Measurements from ENCODE around the gene STK32C.

The STK32C gene

DNA sequence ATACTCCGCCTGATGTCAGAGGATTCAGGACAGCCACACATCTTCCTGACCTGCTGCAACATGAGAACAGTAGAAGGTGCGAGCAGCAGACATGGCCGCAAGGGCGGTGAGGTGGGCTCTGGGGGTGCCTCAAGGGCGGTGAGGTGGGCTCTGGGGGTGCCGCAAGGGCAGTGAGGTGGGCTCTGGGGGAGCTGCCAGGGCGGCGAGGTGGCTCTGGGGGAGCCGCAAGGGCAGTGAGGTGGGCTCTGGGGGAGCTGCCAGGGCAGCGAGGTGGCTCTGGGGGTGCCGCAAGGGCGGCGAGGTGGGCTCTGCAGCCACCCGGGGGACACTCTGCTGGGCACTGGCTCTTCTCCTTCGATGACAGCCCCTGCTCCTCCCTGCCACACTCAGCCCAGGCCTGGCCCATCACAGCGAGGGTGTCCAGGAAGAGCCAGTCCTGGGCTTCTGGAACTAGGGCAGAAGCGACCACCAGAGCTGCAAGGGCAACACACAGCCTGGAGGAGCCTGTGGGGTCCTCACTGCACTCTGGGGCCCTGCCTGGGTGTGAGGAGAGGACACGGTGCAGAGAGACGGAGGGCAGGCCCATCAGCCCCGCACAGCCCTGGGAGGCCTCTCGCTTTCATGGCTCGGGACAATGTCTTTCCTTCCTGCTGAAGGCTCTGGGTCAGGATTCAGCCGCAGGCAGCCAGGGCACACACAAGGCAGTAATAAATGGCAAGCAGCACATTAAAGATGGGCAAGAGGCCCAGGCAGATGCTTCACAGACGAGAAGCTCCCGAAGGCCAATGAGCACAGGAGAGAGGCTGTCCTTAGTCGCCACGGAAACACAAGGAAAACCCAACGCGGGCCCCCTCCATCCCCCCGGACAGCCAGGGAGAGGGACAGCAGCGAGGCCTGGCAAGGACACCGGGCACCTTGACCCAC is 42.5 kb downstream of the STK32C start:
- no peak overlapping the region for H3K27ac ChIP-seq (ENCODE audit: low read length)
- H3K27me3 ChIP-seq (ENCODE audit: control insufficient read depth, insufficient read depth, low read length), result no peaks in the 10 kb centered on the region

GRCh38 chr10:132264306-132264950 is 43.3 kb downstream of the STK32C start:
- Histone ChIP-seq H3K9ac (ENCODE audit: low read length) (no peak overlapping the region), H3K36me3 (ENCODE audit: control insufficient read depth, low read depth, low read length) (no peaks in the 10 kb centered on the region), H3K27ac (ENCODE audit: low read length) (no peak overlapping the region), H3K27me3 (ENCODE audit: control insufficient read depth, insufficient read depth, low read length) (no peaks in the 10 kb centered on the region), H3K4me3 (ENCODE audit: low read length) (no peak overlapping the region), H3K4me1 (ENCODE audit: control insufficient read depth, low read depth, low read length) (peaks cover 4% of the 10 kb centered on the region), H3K9me3 (ENCODE audit: control insufficient read depth, low read depth, low read length) (no peaks in the 10 kb centered on the region)

More for the DNA sequence above, 42.5 kb downstream of the STK32C start:
- H3K36me3 ChIP-seq (ENCODE audit: control insufficient read depth, low read depth, low read length), result no peaks in the 10 kb centered on the region
- H3K9me3 ChIP-seq (ENCODE audit: control insufficient read depth, low read depth, low read length), result no peaks in the 10 kb centered on the region
- H3K4me1 ChIP-seq (ENCODE audit: control insufficient read depth, low read depth, low read length), result peaks cover 4% of the 10 kb centered on the region
- H3K9ac ChIP-seq (ENCODE audit: low read length), result no peak overlapping the region
- H3K4me3 ChIP-seq (ENCODE audit: low read length), result no peak overlapping the region

- no peak overlapping the region for H3K27ac ChIP-seq (ENCODE audit: low read length)
- no peak overlapping the region for H3K4me3 ChIP-seq (ENCODE audit: low read length)
- no peak overlapping the region for H3K9ac ChIP-seq (ENCODE audit: low read length)
- no peaks in the 10 kb centered on the region for H3K36me3 ChIP-seq (ENCODE audit: control insufficient read depth, low read depth, low read length)
- H3K27me3 ChIP-seq (ENCODE audit: control insufficient read depth, insufficient read depth, low read length), result no peaks in the 10 kb centered on the region
- peaks cover 4% of the 10 kb centered on the region for H3K4me1 ChIP-seq (ENCODE audit: control insufficient read depth, low read depth, low read length)
- no peaks in the 10 kb centered on the region for H3K9me3 ChIP-seq (ENCODE audit: control insufficient read depth, low read depth, low read length)
Observed at GRCh38 chr10:132263866-132264265, 43.9 kb downstream of the STK32C start.

GRCh38 chr10:132259702-132260482 is 47.9 kb downstream of the STK32C start:
- Histone ChIP-seq H3K9ac (ENCODE audit: low read length) (no peak overlapping the region), H3K4me3 (ENCODE audit: low read length) (no peak overlapping the region), H3K27me3 (ENCODE audit: control insufficient read depth, insufficient read depth, low read length) (no peaks in the 10 kb centered on the region), H3K27ac (ENCODE audit: low read length) (no peak overlapping the region), H3K9me3 (ENCODE audit: control insufficient read depth, low read depth, low read length) (no peaks in the 10 kb centered on the region), H3K36me3 (ENCODE audit: control insufficient read depth, low read depth, low read length) (no peaks in the 10 kb centered on the region), H3K4me1 (ENCODE audit: control insufficient read depth, low read depth, low read length) (no peaks in the 10 kb centered on the region)

DNA sequence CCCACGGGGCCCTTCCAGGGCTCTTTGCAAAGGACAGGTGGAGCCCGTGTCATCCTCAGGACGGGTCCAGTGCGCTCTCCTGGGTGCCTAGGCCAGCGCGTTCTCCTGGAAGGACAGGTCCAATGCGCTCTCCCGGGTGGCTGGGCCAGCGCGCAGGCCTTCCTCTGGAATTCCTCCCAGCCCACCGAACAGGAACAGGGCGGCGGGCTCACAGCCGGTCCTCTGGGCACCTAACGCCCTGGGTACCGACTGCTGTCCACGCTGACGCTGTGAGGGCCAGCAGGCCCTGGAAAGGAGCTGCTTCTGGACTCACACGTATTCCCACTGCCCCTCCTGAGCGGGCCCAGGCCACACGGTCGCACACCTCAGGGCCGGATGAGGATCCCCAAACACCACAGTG is 49.3 kb downstream of the STK32C start:
- no peaks in the 10 kb centered on the region for H3K4me1 ChIP-seq (ENCODE audit: control insufficient read depth, low read depth, low read length)
- no peak overlapping the region for H3K27ac ChIP-seq (ENCODE audit: low read length)
- no peak overlapping the region for H3K4me3 ChIP-seq (ENCODE audit: low read length)
- no peaks in the 10 kb centered on the region for H3K27me3 ChIP-seq (ENCODE audit: control insufficient read depth, insufficient read depth, low read length)
- no peaks in the 10 kb centered on the region for H3K36me3 ChIP-seq (ENCODE audit: control insufficient read depth, low read depth, low read length)
- H3K9me3 ChIP-seq (ENCODE audit: control insufficient read depth, low read depth, low read length), result no peaks in the 10 kb centered on the region
- H3K9ac ChIP-seq (ENCODE audit: low read length), result no peak overlapping the region

DNA sequence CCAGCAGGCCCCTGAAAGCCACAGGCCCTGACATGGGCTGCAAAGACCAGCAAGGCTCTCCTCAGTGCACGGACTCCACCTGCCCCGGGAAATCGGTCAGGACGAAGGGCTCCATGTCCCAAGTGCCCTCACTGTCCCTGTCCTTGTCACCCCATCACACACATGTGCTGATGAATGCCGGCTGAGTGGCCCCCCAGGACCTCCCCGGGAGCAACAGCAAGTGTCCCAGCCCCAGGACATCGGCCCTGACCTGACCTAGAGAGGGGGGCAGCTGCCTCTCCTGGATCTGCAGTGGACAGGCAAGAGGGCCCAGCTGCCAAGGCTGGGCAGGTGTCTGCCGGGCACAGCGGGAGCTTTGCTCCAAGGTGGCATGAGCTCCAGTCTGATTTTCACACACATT is 49.8 kb downstream of the STK32C start:
- Histone ChIP-seq H3K27ac (ENCODE audit: low read length) (no peak overlapping the region), H3K9me3 (ENCODE audit: control insufficient read depth, low read depth, low read length) (no peaks in the 10 kb centered on the region), H3K4me3 (ENCODE audit: low read length) (no peak overlapping the region), H3K36me3 (ENCODE audit: control insufficient read depth, low read depth, low read length) (no peaks in the 10 kb centered on the region), H3K27me3 (ENCODE audit: control insufficient read depth, insufficient read depth, low read length) (no peaks in the 10 kb centered on the region), H3K4me1 (ENCODE audit: control insufficient read depth, low read depth, low read length) (no peaks in the 10 kb centered on the region), H3K9ac (ENCODE audit: low read length) (no peak overlapping the region)

DNA sequence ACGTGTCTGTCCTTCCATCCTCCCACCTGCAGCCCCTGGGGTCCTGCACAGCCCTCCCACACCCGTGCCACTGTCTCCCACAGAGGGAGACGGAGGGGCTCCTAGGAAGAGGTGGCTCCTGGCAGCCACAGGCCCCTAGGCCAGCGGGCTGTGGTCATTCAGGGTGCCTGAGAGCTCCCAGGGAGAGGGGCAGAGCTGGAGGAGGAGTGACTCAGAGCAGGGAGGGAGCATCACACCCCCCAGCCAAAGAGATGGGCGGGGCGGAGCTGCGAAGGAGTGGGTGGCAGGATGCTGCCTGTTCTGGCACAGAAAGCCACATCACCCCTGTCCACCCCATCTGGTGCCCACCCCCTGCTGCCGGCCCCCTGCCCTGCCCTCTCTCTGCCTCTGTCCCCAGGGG is 50.5 kb downstream of the STK32C start:
- no peak overlapping the region for H3K27ac ChIP-seq (ENCODE audit: low read length)
- no peak overlapping the region for H3K9ac ChIP-seq (ENCODE audit: low read length)
- H3K4me3 ChIP-seq (ENCODE audit: low read length), result no peak overlapping the region
- no peaks in the 10 kb centered on the region for H3K9me3 ChIP-seq (ENCODE audit: control insufficient read depth, low read depth, low read length)
- no peaks in the 10 kb centered on the region for H3K27me3 ChIP-seq (ENCODE audit: control insufficient read depth, insufficient read depth, low read length)
- no peaks in the 10 kb centered on the region for H3K36me3 ChIP-seq (ENCODE audit: control insufficient read depth, low read depth, low read length)
- no peaks in the 10 kb centered on the region for H3K4me1 ChIP-seq (ENCODE audit: control insufficient read depth, low read depth, low read length)

DNA sequence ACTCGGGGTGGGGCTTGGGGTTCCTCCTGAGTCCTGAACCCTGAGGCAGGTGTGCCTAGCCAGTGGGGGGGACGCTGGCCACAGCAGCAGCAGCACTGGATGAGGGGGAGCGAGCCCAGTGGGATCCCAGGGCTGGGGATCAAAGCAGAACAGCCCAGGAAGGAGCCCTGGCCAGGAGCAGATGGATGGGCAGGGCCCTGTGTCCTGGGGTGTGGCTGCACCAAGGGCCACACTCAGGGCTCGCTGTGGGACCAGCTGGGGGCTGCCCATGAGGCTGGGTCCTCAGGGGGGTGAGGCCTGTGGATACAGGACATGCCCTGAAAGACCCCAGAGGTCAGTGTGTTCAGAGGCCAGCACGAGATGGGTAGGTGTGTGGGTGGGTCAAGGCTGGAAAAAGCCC is 50.9 kb downstream of the STK32C start:
- Histone ChIP-seq H3K9me3 (ENCODE audit: control insufficient read depth, low read depth, low read length) (no peaks in the 10 kb centered on the region), H3K27ac (ENCODE audit: low read length) (no peak overlapping the region), H3K4me1 (ENCODE audit: control insufficient read depth, low read depth, low read length) (no peaks in the 10 kb centered on the region), H3K9ac (ENCODE audit: low read length) (no peak overlapping the region), H3K4me3 (ENCODE audit: low read length) (no peak overlapping the region), H3K36me3 (ENCODE audit: control insufficient read depth, low read depth, low read length) (no peaks in the 10 kb centered on the region), H3K27me3 (ENCODE audit: control insufficient read depth, insufficient read depth, low read length) (no peaks in the 10 kb centered on the region)

- H3K9ac ChIP-seq (ENCODE audit: low read length), result no peak overlapping the region
- no peaks in the 10 kb centered on the region for H3K9me3 ChIP-seq (ENCODE audit: control insufficient read depth, low read depth, low read length)
- H3K4me3 ChIP-seq (ENCODE audit: low read length), result no peak overlapping the region
- H3K36me3 ChIP-seq (ENCODE audit: control insufficient read depth, low read depth, low read length), result no peaks in the 10 kb centered on the region
- no peak overlapping the region for H3K27ac ChIP-seq (ENCODE audit: low read length)
- no peaks in the 10 kb centered on the region for H3K4me1 ChIP-seq (ENCODE audit: control insufficient read depth, low read depth, low read length)
- H3K27me3 ChIP-seq (ENCODE audit: control insufficient read depth, insufficient read depth, low read length), result no peaks in the 10 kb centered on the region
Observed at GRCh38 chr10:132255489-132256344, 52.0 kb downstream of the STK32C start.

DNA sequence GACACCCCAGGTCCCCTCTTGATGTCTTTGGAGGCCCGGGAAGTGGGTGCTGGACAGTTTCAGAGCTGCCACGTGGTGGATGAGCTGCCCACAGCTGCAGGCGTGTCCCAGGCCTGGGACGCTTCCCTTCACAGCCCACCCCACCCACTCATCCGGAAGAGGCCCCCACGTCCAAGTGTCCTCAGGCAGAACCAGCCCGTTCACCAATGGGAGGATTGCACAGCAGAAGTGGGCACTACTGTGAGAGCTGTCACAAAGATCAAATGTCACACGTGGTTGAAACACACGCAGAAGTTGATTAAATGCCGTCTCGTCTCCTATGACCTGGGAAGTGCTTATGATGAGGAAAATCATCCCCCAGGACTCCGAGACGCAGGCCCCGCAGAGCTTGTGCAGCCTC is 52.9 kb downstream of the STK32C start:
- Histone ChIP-seq H3K27ac (ENCODE audit: low read length) (no peak overlapping the region), H3K9ac (ENCODE audit: low read length) (no peak overlapping the region), H3K4me3 (ENCODE audit: low read length) (no peak overlapping the region), H3K36me3 (ENCODE audit: control insufficient read depth, low read depth, low read length) (no peaks in the 10 kb centered on the region), H3K4me1 (ENCODE audit: control insufficient read depth, low read depth, low read length) (no peaks in the 10 kb centered on the region), H3K27me3 (ENCODE audit: control insufficient read depth, insufficient read depth, low read length) (no peaks in the 10 kb centered on the region), H3K9me3 (ENCODE audit: control insufficient read depth, low read depth, low read length) (no peaks in the 10 kb centered on the region)

All from iPS-18a (cell line).